PFSK-1 (cell line): ENCODE measurements around the gene HEXIM1.

Experiments
- POLR2AphosphoS5 ChIP-seq: IDR thresholded peaks from 2 replicates; pipeline ENCODE4 v1.6.1; 2012; ENCODE audit warnings: low read depth, mild to moderate bottlenecking, control low read depth, low read length, moderate library complexity
- REST ChIP-seq, 2 experiments: IDR thresholded peaks; 2 replicates each; pipeline versions ENCODE4 v1.6.1 to v1.8.0; 2011 to 2012; ENCODE audit warnings: low read depth in 2 of 2, low read length in 2 of 2, control low read depth in 1 of 2, inconsistent platforms in 1 of 2, mild to moderate bottlenecking in 1 of 2, moderate library complexity in 1 of 2; ENCODE audit not compliant: insufficient read depth in 1 of 2
- SIN3A ChIP-seq: IDR thresholded peaks from 2 replicates; pipeline ENCODE4 v1.6.1; 2012; ENCODE audit warnings: mild to moderate bottlenecking, low read length, moderate library complexity, borderline replicate concordance; ENCODE audit not compliant: insufficient read depth
- TAF1 ChIP-seq: IDR thresholded peaks from 2 replicates; pipeline ENCODE4 v1.6.1; 2012; ENCODE audit warnings: low read length, control low read depth, borderline replicate concordance; ENCODE audit not compliant: insufficient read depth

- TF ChIP-seq REST (IDR thresholded peaks at IDR 0.05; ENCODE audit: insufficient read depth in 1 of 2, low read depth in 2 of 2, low read length in 2 of 2), result peak; percentile 67 to 71; a peak in 2 of 4 replicates
- no peak for TF ChIP-seq TAF1
- no peak for TF ChIP-seq POLR2AphosphoS5
- peak; percentile 54; the same call in 1 of the 2 replicates for TF ChIP-seq SIN3A
Observed at GRCh38 chr17:45149037-45149668, 878 bp downstream of the HEXIM1 start.
